Smooth muscle cell (in vitro differentiated cells): Measurements from ENCODE around the gene OPRL1. TPM values are rescaled to one million over a fixed set of nuclear protein-coding genes. Genes with fewer than 3 reads are reported as not detected.

Experiments
- DNase-seq: peaks from one replicate; lab custom pipeline; 2025; ENCODE audit not compliant: unreplicated experiment; lab: John Stamatoyannopoulos, UW
- H2AFZ ChIP-seq: fragments of 200-600 bp; sonication (generic); 2 replicates; pipeline ENCODE4 v1.6.0; 2016; ENCODE audit warnings: antibody characterized with exemption, low read depth, mild to moderate bottlenecking
- H3F3A ChIP-seq: fragments of 200-600 bp; sonication (generic); 2 replicates; pipeline ENCODE4 v1.6.0; 2017; ENCODE audit warnings: antibody characterized with exemption, low read depth
- H3K27ac ChIP-seq: fragments of 200-600 bp; sonication (generic); 2 replicates; pipeline ENCODE4 v1.5.1; 2016; ENCODE audit warnings: low read depth, mild to moderate bottlenecking
- H3K27me3 ChIP-seq: fragments of 200-600 bp; sonication (generic); 2 replicates; pipeline ENCODE4 v1.6.1; 2016; ENCODE audit warnings: low read depth, mild to moderate bottlenecking
- H3K36me3 ChIP-seq: fragments of 200-600 bp; sonication (generic); 2 replicates; pipeline ENCODE4 v1.5.1; 2016; ENCODE audit warnings: low read depth
- H3K4me1 ChIP-seq: fragments of 200-600 bp; sonication (generic); 2 replicates; pipeline ENCODE4 v1.5.1; 2016; ENCODE audit warnings: low read depth
- H3K4me2 ChIP-seq: fragments of 200-600 bp; sonication (generic); 2 replicates; pipeline ENCODE4 v1.6.0; 2016; ENCODE audit warnings: mild to moderate bottlenecking
- H3K4me3 ChIP-seq: fragments of 200-600 bp; sonication (generic); 2 replicates; pipeline ENCODE4 v1.5.1; 2016; ENCODE audit warnings: mild to moderate bottlenecking
- H3K79me2 ChIP-seq: fragments of 200-600 bp; sonication (generic); 2 replicates; pipeline ENCODE4 v1.6.0; 2016; ENCODE audit warnings: low read depth, mild to moderate bottlenecking
- H3K9ac ChIP-seq: fragments of 200-600 bp; sonication (generic); 2 replicates; pipeline ENCODE4 v1.6.0; 2016; ENCODE audit warnings: low read depth
- H3K9me3 ChIP-seq: fragments of 200-600 bp; sonication (generic); replicated peaks from 2 replicates; pipeline ENCODE4 v1.5.1; 2016; ENCODE audit warnings: low read depth
- H4K20me1 ChIP-seq: fragments of 200-600 bp; sonication (generic); 2 replicates; pipeline ENCODE4 v1.6.0; 2016; ENCODE audit warnings: low read depth
- CTCF ChIP-seq: fragments of 200-600 bp; sonication (generic); IDR thresholded peaks from 2 replicates; pipeline ENCODE4 v1.5.1; 2017; ENCODE audit warnings: borderline replicate concordance, mild to moderate bottlenecking, antibody characterized with exemption; ENCODE audit not compliant: insufficient read depth, poor library complexity, severe bottlenecking
- WGBS: methylation state at CpG from one replicate; pipeline ENCODE4 v1.1.7; 2016; ENCODE audit warnings: low lambda C conversion rate; 5-methylcytosine and 5-hydroxymethylcytosine counted together
- polyA plus RNA-seq: library from polyadenylated mRNA; unstranded; fragments of >200 nt; fragmentation: Nextera tagmentation; extraction: Ambion mirVana; gene quantifications from 2 replicates; pipeline ENCODE4 v1.2.1, GENCODE V29; 2016
- total RNA-seq: library from RNA; depleted of rRNA; stranded (reverse); fragments of >200 nt; gene quantifications from 2 replicates; pipeline ENCODE4 v1.2.3, GENCODE V29; 2014

The OPRL1 gene
- total and polyA plus RNA-seq, 2 experiments from 2014 or later: 3.1 to 6.4 TPM

DNA sequence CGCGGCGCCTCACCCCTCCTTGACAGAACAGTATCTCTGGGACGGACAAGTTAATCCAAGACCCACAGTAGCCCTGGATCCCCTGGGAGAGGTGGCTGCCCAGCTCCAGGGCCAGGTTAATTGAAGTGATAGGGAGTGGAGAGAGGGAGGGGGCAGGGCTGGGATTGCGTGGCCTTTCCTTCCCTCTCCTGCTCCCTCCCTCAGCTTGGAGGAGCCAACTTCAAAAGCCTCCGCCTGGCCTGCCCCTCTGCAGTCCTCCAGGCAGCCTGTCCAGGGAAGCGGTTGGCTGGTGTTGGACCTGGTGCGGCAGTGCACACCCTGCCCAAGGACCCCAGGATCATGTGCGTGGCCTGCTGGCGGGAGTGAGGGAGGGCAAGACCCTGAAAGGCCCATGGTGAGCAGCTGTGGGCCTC lies 43.9 kb upstream of the OPRL1 start, which contains the start of gene C20orf204:
TSS of gene C20orf204 (plus strand) at position 250 of the 413 bp plus-strand sequence. CDS start at position 392, 142 bp downstream.
- 74% methylated on average over 10 of the region's 10 CpGs for WGBS
- Histone ChIP-seq H4K20me1 (no peaks in the 10 kb centered on the region), H3K27me3 (peaks cover 28% of the 10 kb centered on the region), H3K36me3 (no peaks in the 10 kb centered on the region), H2AFZ (no peak within 1 kb of the TSS), H3K9ac (no peak within 1 kb of the TSS), H3K27ac (no peak within 1 kb of the TSS), H3K9me3 (no peaks in the 10 kb centered on the region), H3K4me1 (no peaks in the 10 kb centered on the region), H3K4me3 (no peak within 1 kb of the TSS), H3K79me2 (no peaks in the 10 kb centered on the region), H3F3A (no peaks in the 10 kb centered on the region), H3K4me2 (no peak within 1 kb of the TSS)
- TF ChIP-seq CTCF: no peak
- DNase-seq: no peak

DNA sequence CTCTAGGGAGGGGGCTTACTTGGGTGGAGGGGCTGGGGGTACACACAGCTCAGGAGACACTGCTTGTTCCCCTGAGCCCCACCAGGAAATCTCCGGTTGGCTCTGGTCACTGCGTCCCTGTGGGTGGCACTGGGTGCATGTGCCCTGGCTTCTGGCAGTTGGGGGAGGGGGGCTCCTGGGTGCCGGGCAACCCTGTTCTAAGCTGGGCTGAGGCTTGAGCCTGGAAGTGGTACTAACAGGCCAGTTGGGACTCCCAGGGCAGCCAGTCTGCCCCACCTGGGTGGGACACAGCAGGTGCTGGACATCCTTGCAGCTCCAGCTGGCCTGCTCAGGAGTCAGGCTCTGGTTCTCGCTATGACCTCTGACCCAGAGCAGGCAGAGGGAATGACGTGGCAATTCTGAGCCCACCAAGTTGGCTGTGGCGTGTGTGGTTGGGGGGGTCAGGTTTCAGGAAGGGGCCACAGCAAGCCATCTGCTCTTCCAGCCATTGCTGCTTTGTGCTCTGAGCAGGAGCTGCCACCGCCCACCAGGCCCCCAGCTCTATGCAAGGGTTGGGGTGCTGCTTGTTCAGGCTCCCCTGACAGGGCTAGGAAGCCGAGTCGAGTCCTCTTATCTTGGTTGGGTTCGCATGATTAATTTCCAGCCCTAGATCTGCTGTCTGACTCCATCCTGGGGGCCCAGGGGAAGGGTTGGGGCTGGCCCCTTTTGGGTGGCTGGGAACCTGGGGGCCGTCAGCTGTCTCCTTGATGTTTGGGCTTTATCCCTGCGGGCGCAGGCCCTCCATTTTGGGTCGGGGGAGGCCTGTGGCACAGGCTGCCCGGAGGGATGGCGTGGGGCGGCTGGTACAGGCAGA lies 43.3 kb upstream of the OPRL1 start:
- Histone ChIP-seq H3K4me3 (no peak overlapping the region), H3F3A (no peaks in the 10 kb centered on the region), H3K4me1 (peaks cover 2% of the 10 kb centered on the region), H3K4me2 (no peak overlapping the region), H3K27ac (no peak overlapping the region), H4K20me1 (no peaks in the 10 kb centered on the region), H3K79me2 (no peaks in the 10 kb centered on the region), H3K9me3 (no peaks in the 10 kb centered on the region), H3K27me3 (peaks cover 33% of the 10 kb centered on the region), H3K9ac (no peak overlapping the region), H3K36me3 (no peaks in the 10 kb centered on the region), H2AFZ (no peak overlapping the region)
- no peak for DNase-seq
- 72% methylated on average over 17 of the region's 17 CpGs for WGBS
- no peak for TF ChIP-seq CTCF

DNA sequence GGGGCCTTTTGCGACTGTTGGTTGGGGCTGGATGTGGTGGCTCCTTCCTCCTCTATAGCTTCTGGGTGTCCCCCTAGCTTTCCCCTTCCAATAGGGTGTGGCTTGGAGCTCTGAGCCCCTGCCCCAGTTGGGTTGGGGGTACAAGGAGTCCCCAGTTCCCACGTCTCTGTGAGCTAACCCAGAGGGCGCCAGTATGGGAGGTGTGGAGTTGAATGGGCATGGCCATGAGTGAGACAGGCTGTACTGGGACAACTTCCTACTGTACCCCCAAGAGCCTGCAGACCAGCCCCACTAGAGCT lies 42.7 kb upstream of the OPRL1 start:
- no peak for DNase-seq
- H3K4me3 ChIP-seq: no peak overlapping the region
- H2AFZ ChIP-seq: no peak overlapping the region
- no peak overlapping the region for H3K9ac ChIP-seq
- no peaks in the 10 kb centered on the region for H3K9me3 ChIP-seq
- no peaks in the 10 kb centered on the region for H3F3A ChIP-seq
- WGBS: 81% methylated on average over 3 of the region's 3 CpGs
- peaks cover 39% of the 10 kb centered on the region for H3K27me3 ChIP-seq
- no peak for TF ChIP-seq CTCF
- H3K27ac ChIP-seq: no peak overlapping the region
- H3K4me1 ChIP-seq: peaks cover 7% of the 10 kb centered on the region
- no peaks in the 10 kb centered on the region for H3K36me3 ChIP-seq
- H3K4me2 ChIP-seq: no peak overlapping the region
- H3K79me2 ChIP-seq: no peaks in the 10 kb centered on the region
- no peaks in the 10 kb centered on the region for H4K20me1 ChIP-seq
